HEK293T (cell line): Measurements from ENCODE around the gene FGF14.

ENCODE experiments used
- CTCF ChIA-PET: fragments of 350-600 bp; formaldehyde crosslinking; extraction: SDS; loops from one replicate; lab custom pipeline; 2021; ENCODE audit warnings: antibody characterized with exemption, inconsistent platforms; lab: Yijun Ruan, JAX
- POLR2A ChIA-PET: fragments of 350-600 bp; formaldehyde crosslinking; extraction: SDS; loops from one replicate; lab custom pipeline; 2020; ENCODE audit warnings: antibody characterized with exemption, inconsistent platforms; lab: Yijun Ruan, JAX
- DNase-seq: peaks from one replicate; pipeline ENCODE4 v3.0.0; 2012; ENCODE audit warnings: mixed read lengths; ENCODE audit errors: extremely low spot score
- ARNT ChIP-seq: fragments of 450-650 bp; IDR thresholded peaks from 2 replicates; pipeline ENCODE4 v1.6.1; 2017; ENCODE audit warnings: mild to moderate bottlenecking
- BHLHE40 ChIP-seq: fragments of 450-650 bp; IDR thresholded peaks from 2 replicates; pipeline ENCODE4 v1.6.1; 2016; ENCODE audit warnings: mild to moderate bottlenecking, moderate library complexity, borderline replicate concordance
- CTBP1 ChIP-seq: fragments of 450-650 bp; IDR thresholded peaks from 2 replicates; pipeline ENCODE4 v1.6.1; 2016; ENCODE audit warnings: borderline replicate concordance
- ELF4 ChIP-seq: fragments of 450-650 bp; IDR thresholded peaks from 2 replicates; pipeline ENCODE4 v1.6.1; 2017; ENCODE audit warnings: antibody characterized with exemption
- FOXA1 ChIP-seq: fragments of 450-650 bp; IDR thresholded peaks from 2 replicates; pipeline ENCODE4 v1.6.1; 2016; ENCODE audit warnings: mild to moderate bottlenecking
- FOXK2 ChIP-seq: fragments of 450-650 bp; IDR thresholded peaks from 2 replicates; pipeline ENCODE4 v1.6.1; 2016; ENCODE audit warnings: mild to moderate bottlenecking
- FOXM1 ChIP-seq: fragments of 450-650 bp; IDR thresholded peaks from 2 replicates; pipeline ENCODE4 v1.6.1; 2017; ENCODE audit warnings: mild to moderate bottlenecking, borderline replicate concordance
- HDGF ChIP-seq: fragments of 450-650 bp; IDR thresholded peaks from 2 replicates; pipeline ENCODE4 v1.6.1; 2017; ENCODE audit warnings: antibody characterized with exemption, borderline replicate concordance
- L3MBTL2 ChIP-seq: fragments of 450-650 bp; conservative IDR thresholded peaks from 2 replicates; pipeline ENCODE4 v1.6.1; 2016; ENCODE audit warnings: mild to moderate bottlenecking
- LEF1 ChIP-seq: fragments of 450-650 bp; IDR thresholded peaks from 2 replicates; pipeline ENCODE4 v1.6.1; 2017; ENCODE audit warnings: mild to moderate bottlenecking, borderline replicate concordance
- NFRKB ChIP-seq: fragments of 450-650 bp; IDR thresholded peaks from 2 replicates; pipeline ENCODE4 v1.6.1; 2016; ENCODE audit warnings: mild to moderate bottlenecking, moderate library complexity
- PKNOX1 ChIP-seq: fragments of 450-650 bp; IDR thresholded peaks from 2 replicates; pipeline ENCODE4 v1.6.1; 2016
- SP1 ChIP-seq: fragments of 450-650 bp; IDR thresholded peaks from 2 replicates; pipeline ENCODE4 v1.6.1; 2017
- SUZ12 ChIP-seq: fragments of 450-650 bp; IDR thresholded peaks from 2 replicates; pipeline ENCODE4 v1.6.1; 2016; ENCODE audit warnings: mild to moderate bottlenecking
- TARDBP ChIP-seq: fragments of 450-650 bp; IDR thresholded peaks from 2 replicates; pipeline ENCODE4 v1.6.1; 2016
- ZNF384 ChIP-seq: fragments of 450-650 bp; IDR thresholded peaks from 2 replicates; pipeline ENCODE4 v1.6.1; 2016

FGF14 gene

DNA sequence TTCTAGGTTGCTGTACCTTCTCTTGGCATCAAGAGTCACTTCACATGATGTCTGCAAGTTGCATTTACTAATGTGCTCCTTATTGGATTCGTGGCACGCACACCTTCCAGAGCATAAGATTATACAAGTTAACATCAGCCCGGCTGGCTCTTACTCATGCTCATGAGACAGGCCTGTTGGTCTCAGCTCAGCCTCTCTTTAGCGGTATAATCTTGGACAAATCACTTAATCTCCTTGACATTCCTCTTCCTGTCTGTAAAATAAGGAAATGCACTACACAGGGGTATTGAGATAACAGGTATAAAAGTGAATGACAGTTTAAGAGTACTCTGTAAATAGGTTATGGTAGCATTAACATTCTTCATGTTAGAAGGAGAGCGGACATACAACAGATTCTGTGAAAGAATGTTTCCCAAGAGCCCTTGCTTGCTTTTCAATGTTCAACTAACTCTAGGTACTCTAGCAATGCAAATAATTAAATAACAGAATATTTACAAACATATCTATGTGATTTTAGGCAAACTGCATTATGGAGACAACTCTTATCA, 181.1 kb downstream of the FGF14 start:
- POLR2A ChIA-PET: no interaction called here
- CTCF ChIA-PET: no interaction called here
- TF ChIP-seq PKNOX1: no peak
- no peak for TF ChIP-seq FOXM1
- no peak for TF ChIP-seq ARNT
- TF ChIP-seq SP1: no peak
- TF ChIP-seq CTBP1: no peak
- TF ChIP-seq ZNF384: no peak
- no peak for TF ChIP-seq LEF1
- TF ChIP-seq HDGF: no peak
- no peak for TF ChIP-seq SUZ12
- DNase-seq: no peak

- TF ChIP-seq TARDBP: no peak
- no peak for TF ChIP-seq BHLHE40
- no peak for TF ChIP-seq SP1
- no peak for TF ChIP-seq ARNT
- no peak for TF ChIP-seq ZNF384
- TF ChIP-seq NFRKB: no peak
- no peak for TF ChIP-seq ELF4
- CTCF ChIA-PET: no interaction called here
- POLR2A ChIA-PET: no interaction called here
- no peak for DNase-seq
Observed at GRCh38 chr13:102214956-102215355, 186.9 kb downstream of the FGF14 start.

- TF ChIP-seq NFRKB: no peak
- no peak for TF ChIP-seq FOXA1
- TF ChIP-seq SP1: no peak
- TF ChIP-seq FOXM1: no peak
- TF ChIP-seq CTBP1: no peak
- no peak for TF ChIP-seq LEF1
- TF ChIP-seq SUZ12: no peak
- no peak for TF ChIP-seq TARDBP
- no peak for TF ChIP-seq FOXK2
- ChIA-PET POLR2A (no interaction called here), CTCF (no interaction called here)
- no peak for DNase-seq
Observed at GRCh38 chr13:102212729-102213128, 189.1 kb downstream of the FGF14 start.

- POLR2A ChIA-PET: no interaction called here
- CTCF ChIA-PET: no interaction called here
- no peak for DNase-seq
- TF ChIP-seq BHLHE40 (no peak), PKNOX1 (no peak)
Observed at GRCh38 chr13:102208347-102208746, 193.5 kb downstream of the FGF14 start.

- no peak for DNase-seq
- ChIA-PET POLR2A (no interaction called here), CTCF (no interaction called here)
Observed at GRCh38 chr13:102207680-102208342, 194.0 kb downstream of the FGF14 start.

GRCh38 chr13:102203718-102204117, 198.1 kb downstream of the FGF14 start:
- POLR2A ChIA-PET: no interaction called here
- TF ChIP-seq FOXM1 (no peak), L3MBTL2 (no peak), FOXK2 (no peak), BHLHE40 (no peak), SP1 (no peak), LEF1 (no peak), ARNT (no peak), ELF4 (no peak), FOXA1 (no peak), NFRKB (no peak), HDGF (no peak), TARDBP (no peak), SUZ12 (no peak), PKNOX1 (no peak), CTBP1 (no peak), ZNF384 (no peak)
- CTCF ChIA-PET: no interaction called here
- no peak for DNase-seq

More at GRCh38 chr13:102207680-102208342, 194.0 kb downstream of the FGF14 start:
- TF ChIP-seq CTBP1 (no peak), NFRKB (no peak), TARDBP (no peak), PKNOX1 (no peak), FOXK2 (no peak), ZNF384 (no peak), LEF1 (no peak)
